HG03060 (cell line): ENCODE results near the gene PIK3R1.

Source experiments
- ATAC-seq: cut with Tn5 transposase; IDR thresholded peaks from one replicate; pipeline ENCODE4 v1.9.1; 2021; ENCODE audit warnings: low read depth, moderate number of reproducible peaks; ENCODE audit not compliant: unreplicated experiment

The PIK3R1 gene

DNA sequence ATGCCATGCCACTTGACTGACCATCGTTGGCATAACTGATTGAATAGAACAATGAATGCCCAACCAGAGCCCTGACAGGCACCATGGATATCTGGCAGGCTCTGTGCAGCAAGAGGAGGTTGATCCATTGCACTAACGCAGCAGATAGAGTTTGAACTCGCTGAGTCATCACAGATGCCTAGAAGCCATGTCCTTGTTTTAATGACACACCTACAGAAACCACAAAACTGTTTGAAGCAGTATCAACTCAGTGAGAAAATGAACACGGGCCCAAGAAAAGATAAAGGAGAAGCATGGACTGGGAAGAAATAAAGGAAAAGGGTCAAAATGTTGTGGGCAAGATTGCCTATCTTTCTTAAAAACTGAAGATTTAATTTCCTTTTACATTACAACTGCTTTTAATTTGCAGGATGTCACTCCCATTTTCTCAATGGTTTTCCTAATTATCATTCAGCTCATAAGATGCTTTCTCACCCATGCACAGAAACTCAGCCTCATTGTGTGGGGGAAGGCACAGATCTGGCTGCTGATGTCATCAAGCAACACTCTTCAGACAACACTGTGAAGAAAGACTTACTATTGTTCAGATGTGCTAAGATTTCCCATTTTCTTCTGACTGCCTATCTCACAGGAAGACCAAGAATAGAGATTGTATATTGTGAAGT is 129.0 kb downstream of the PIK3R1 start:
- no peak for ATAC-seq

- ATAC-seq = no peak
These were observed 129.6 kb downstream of the PIK3R1 start for GRCh38 chr5:68345171-68345570.

- no peak for ATAC-seq
These were observed 130.0 kb downstream of the PIK3R1 start for GRCh38 chr5:68345582-68345981.

- no peak for ATAC-seq
These were observed 132.0 kb downstream of the PIK3R1 start for GRCh38 chr5:68347536-68347935.

DNA sequence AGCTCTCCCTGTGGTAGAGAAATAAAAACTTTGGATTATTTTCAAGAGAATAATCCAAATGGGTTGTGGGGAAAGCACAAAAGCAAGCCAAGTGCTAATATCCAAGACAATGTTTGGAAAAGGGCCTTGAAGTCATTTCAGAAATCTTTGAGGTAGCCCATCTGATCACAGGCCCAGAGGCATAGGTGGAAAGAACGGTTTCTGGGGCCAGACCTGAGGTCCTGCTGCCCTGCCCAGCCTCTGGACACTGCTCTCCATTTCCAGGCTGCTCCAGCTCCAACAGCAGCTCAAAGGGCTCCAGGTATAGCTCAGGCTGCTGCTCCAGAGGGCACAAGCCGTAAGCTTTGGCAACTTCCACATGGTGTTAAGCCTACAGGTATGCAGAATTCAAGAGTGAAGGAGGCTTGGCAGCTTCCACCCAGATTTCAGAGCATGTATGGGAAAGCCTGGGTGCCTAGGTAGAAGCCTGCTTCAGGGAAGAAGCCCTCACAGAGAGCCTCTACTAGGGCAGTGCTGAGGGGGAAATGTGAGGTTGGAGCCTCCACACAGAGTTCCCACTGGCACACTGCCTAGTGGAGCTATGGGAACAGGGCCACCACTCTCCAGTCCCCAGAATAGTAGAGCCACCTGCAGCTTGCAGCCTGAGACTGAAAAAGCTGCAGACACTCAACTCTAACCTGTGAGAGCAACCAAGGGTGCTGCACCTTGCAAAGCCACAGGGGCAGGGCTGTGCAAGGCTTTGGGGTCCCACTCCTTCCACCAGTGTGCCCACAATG is 133.1 kb downstream of the PIK3R1 start:
- no peak for ATAC-seq

DNA sequence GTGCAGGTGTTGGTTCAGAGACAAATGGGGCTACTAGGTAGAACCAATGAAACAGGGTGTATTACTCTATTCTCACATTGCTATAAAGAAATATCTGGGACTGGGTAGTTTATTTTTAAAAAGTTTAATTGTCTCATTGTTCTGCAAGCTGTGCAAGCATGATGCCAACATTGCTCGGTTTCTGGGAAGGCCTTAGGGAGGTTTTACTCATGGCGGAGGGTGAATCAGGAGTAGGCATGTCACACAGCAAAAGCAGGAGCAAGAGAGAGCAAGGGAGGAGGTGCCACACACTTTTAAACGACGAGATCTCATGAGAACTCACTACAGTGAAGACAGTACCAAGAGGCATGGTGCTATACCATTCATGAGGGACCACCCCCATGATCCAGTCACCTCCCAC is 134.6 kb downstream of the PIK3R1 start:
- no peak for ATAC-seq
